ENCODE measurements around the gene NFIC. TPM values are rescaled to one million over a fixed set of nuclear protein-coding genes. Genes with fewer than 3 reads are reported as not detected.
A peak's percentile ranks its signal among the peaks of the same experiment; 100 is the strongest.
"Not testable (repeated sequence)": the region's sequence is repeated elsewhere in the genome, so short reads cannot be mapped to it uniquely, and the experiment has no call there.

NFIC gene
- total RNA-seq, 2 donors from 2014 or later, result 111 to 196 TPM

DNA sequence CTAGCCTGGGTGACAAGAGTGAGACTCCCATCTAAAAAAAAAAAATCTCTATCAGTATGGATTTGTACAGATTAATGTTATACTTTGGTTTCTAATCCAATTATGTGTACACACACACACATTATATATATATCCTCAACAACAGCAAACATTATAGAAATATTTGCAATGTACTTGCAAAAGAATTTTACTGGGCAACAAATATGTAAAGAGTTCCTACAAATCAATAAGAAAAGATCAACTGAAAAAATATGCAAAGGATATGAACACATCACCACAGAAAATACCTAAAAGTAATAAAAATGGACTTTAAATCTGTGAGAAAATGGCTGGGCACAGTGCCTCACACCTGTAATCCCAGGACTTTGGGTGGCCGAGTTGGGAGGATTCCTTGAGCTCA, 40.9 kb upstream of the NFIC start:
- DNase-seq (ENCODE audit: low spot score), result no peak
- H3K27ac ChIP-seq, result no peak overlapping the region
- no peaks in the 10 kb centered on the region for H3K27me3 ChIP-seq
- peaks cover 0 to under 1% of the 10 kb centered on the region in 2 donors for H3K4me1 ChIP-seq
- H3K4me3 ChIP-seq, result no peak overlapping the region
- H3K36me3 ChIP-seq, result no peaks in the 10 kb centered on the region
- H3K9me3 ChIP-seq, result no peaks in the 10 kb centered on the region
- TF ChIP-seq, protein P1, sequence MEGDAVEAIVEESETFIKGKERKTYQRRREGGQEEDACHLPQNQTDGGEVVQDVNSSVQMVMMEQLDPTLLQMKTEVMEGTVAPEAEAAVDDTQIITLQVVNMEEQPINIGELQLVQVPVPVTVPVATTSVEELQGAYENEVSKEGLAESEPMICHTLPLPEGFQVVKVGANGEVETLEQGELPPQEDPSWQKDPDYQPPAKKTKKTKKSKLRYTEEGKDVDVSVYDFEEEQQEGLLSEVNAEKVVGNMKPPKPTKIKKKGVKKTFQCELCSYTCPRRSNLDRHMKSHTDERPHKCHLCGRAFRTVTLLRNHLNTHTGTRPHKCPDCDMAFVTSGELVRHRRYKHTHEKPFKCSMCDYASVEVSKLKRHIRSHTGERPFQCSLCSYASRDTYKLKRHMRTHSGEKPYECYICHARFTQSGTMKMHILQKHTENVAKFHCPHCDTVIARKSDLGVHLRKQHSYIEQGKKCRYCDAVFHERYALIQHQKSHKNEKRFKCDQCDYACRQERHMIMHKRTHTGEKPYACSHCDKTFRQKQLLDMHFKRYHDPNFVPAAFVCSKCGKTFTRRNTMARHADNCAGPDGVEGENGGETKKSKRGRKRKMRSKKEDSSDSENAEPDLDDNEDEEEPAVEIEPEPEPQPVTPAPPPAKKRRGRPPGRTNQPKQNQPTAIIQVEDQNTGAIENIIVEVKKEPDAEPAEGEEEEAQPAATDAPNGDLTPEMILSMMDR (IDR thresholded peaks at IDR 0.05), result no peak

DNA sequence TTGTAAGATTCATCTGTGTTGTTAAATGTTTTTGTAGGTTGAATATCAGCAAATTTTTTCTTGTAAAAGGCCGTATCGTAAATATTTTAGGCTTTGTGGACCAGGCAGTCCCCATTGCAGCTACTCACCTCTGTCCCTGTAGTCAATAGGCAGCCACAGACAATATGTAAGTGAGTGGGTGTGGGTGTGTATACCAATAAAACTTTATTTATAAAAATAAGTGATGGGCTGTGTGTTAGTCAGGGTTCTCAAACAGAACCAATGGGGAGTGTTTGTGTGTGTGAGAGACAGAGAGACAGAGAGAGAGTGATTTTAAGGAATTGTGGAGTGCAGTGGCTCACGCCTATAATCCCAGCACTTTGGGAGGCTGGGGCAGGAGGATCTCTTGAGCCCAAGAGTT, 37.6 kb upstream of the NFIC start:
- Histone ChIP-seq H3K27me3 (no peaks in the 10 kb centered on the region), H3K9me3 (no peaks in the 10 kb centered on the region), H3K4me3 (no peak overlapping the region), H3K4me1 (peaks cover 0 to 5% of the 10 kb centered on the region in 2 donors), H3K27ac (no peak overlapping the region), H3K36me3 (no peaks in the 10 kb centered on the region)
- TF ChIP-seq, protein P1 (IDR thresholded peaks at IDR 0.05), result no peak
- no peak for DNase-seq (ENCODE audit: low spot score)

DNA sequence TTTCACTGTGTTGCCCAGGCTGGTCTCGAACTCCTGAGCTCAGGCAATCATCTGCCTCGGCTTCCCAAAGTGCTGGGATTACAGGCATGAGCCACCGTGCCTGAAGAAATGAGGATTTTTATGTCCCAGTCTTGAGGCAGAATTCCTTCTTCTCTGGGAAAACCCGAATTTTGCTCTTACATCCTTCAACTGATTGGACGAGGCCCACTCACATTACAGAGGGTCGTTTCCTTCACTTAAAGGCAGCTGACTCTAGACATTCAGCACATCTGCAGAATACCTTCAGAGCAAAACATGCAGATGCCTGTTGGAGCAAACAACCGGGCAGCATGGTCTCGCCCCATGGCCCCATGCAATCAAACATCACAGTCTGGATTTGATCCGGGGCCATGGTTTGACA, 36.3 kb upstream of the NFIC start:
- Histone ChIP-seq H3K9me3 (no peaks in the 10 kb centered on the region), H3K4me1 (peaks cover 0 to 9% of the 10 kb centered on the region in 2 donors), H3K36me3 (no peaks in the 10 kb centered on the region), H3K4me3 (no peak overlapping the region), H3K27ac (no peak overlapping the region), H3K27me3 (no peaks in the 10 kb centered on the region)
- TF ChIP-seq, protein P1 (IDR thresholded peaks at IDR 0.05), result no peak
- no peak for DNase-seq (ENCODE audit: low spot score)

DNA sequence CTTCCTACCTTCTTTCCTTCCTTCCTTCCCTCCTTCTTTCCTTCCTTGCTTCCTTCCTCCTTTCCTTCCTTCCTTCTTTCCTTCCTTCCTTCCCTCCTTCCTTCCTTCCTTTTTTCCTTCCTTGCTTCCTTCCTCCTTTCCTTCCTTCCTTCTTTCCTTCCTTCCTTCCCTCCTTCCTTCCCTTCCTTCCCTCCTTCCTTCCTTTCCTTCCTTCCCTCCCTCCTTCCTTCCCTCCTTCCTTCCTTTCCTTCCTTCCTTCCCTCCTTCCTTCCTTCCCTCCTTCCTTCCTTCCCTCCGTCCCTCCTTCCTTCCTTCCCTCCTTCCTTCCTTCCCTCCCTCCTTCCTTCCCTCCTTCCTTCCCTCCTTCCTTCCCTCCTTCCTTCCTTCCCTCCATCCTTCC, 34.2 kb upstream of the NFIC start:
- H3K27me3 ChIP-seq; H3K9me3 ChIP-seq; H3K27ac ChIP-seq; H3K36me3 ChIP-seq; DNase-seq (ENCODE audit: low spot score); H3K4me3 ChIP-seq: not testable (repeated sequence)
- H3K4me1 ChIP-seq, result peaks cover 0 to 31% of the 10 kb centered on the region in 2 donors

DNA sequence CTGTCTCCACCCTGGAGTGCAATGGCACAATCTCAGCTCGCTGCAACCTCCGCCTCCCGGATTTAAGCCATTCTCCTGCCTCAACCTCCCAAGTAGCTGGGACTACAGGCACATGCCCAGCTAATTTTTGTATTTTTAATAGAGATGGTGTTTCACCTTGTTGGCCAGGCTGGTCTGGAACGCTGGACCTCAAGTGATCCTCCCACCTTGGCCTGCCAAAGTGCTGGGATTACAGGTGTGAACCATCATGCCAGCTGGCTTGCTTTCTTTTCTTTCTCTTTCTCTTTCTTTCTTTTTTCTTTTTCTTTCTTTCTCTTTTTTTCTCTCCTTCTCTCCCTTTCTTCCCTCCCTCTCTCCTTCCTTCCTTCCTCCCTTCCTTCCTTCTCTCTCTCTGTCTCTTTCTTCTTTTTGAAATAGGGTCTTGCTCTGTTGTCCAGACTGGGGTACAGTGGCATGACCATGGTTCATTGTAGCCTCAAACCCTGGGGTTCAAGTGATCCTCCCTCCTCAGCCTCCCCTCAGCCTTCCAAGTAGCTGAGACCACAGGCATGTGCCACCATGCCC, 33.3 kb upstream of the NFIC start:
- peaks cover 0 to 39% of the 10 kb centered on the region in 2 donors for H3K4me1 ChIP-seq
- H3K9me3 ChIP-seq, result no peaks in the 10 kb centered on the region
- H3K27me3 ChIP-seq, result no peaks in the 10 kb centered on the region
- H3K27ac ChIP-seq, result peak overlapping the region in 1 of 2 donors; percentile 32
- no peak for DNase-seq (ENCODE audit: low spot score)
- TF ChIP-seq, protein P1 (IDR thresholded peaks at IDR 0.05), result no peak
- H3K4me3 ChIP-seq, result no peak overlapping the region
- no peaks in the 10 kb centered on the region for H3K36me3 ChIP-seq

DNA sequence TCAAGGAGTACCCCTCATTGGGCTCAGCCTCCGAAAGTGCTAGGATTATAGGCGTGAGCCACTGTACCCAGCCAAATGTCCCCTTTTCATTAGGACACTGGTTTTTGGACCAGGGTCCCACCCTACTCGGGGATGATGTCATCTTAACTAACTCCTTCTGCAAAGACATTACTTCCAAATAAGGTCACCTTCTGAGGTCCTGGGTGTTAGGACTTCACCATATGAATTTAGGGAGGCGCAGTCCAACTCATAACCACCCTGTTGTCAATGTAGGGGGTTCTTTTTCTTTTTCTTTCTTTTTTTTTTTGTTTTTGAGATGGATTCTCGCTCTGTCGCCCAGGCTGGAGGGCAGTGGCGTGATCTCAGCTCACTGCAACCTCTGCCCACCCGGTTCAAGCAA, 32.7 kb upstream of the NFIC start:
- no peaks in the 10 kb centered on the region for H3K9me3 ChIP-seq
- H3K4me3 ChIP-seq, result no peak overlapping the region
- H3K4me1 ChIP-seq, result peaks cover 0 to 43% of the 10 kb centered on the region in 2 donors
- no peak for DNase-seq (ENCODE audit: low spot score)
- TF ChIP-seq, protein P1 (IDR thresholded peaks at IDR 0.05), result no peak
- H3K27ac ChIP-seq, result peak overlapping the region in 1 of 2 donors; percentile 32
- H3K36me3 ChIP-seq, result no peaks in the 10 kb centered on the region
- no peaks in the 10 kb centered on the region for H3K27me3 ChIP-seq

DNA sequence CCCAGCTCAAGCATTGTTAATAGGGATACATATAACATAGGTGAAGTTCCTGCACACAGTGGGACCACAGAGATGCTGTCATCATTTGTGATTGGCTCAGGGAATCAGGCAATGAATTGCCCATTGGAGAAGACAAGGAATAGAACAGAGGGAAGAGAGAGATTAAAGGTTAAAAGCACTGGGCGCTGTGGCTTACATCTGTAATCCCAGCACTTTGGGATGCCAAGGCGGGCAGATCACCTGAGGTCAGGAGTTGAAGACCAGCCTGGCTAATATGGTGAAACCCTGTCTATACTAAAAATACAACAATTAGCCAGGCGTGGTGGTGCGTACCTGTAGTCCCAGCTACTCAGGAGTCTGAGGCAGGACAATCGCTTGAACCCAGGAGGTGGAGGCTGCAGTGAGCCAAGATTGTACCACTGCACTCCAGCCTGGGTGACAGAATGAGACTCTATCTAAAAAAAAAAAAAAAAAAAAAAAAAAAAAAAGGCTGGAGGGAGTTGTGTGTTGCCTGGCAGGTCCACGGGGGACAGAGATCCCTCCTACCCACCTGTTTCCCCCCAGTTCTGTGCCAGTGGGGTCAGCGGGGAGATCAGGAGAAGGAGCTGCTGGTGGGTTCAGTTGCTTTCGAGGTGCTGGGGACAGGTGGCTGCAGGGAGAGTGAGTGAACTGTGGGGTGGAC, 31.5 kb upstream of the NFIC start:
- H3K9me3 ChIP-seq; H3K4me3 ChIP-seq; H3K27me3 ChIP-seq; H3K36me3 ChIP-seq; DNase-seq (ENCODE audit: low spot score): not testable (repeated sequence)
- H3K27ac ChIP-seq, result peak overlapping the region; percentile 92 to 95
- H3K4me1 ChIP-seq, result peaks cover 0 to 47% of the 10 kb centered on the region in 2 donors
